PC-9 (cell line): Measurements from ENCODE around the gene KRT1. TPM values are rescaled to one million over a fixed set of nuclear protein-coding genes. Genes with fewer than 3 reads are reported as not detected.
A peak's percentile ranks its signal among the peaks of the same experiment; 100 is the strongest.
"Not testable (repeated sequence)": the region's sequence is repeated elsewhere in the genome, so short reads cannot be mapped to it uniquely, and the experiment has no call there.

Experiments used
- BruUV-seq: library from RNA; stranded (reverse); fragments of 400-500 nt; replicated peaks from 2 replicates; lab custom pipeline; 2021; lab: Mats Ljungman, UMichigan
- CTCF ChIA-PET: fragments of 300-600 bp; sonication (Branson Sonifier 250); formaldehyde crosslinking; loops from one replicate; lab custom pipeline; 2022; ENCODE audit warnings: antibody characterized with exemption; lab: Charles Lee
- POLR2A ChIA-PET: fragments of 300-600 bp; sonication (Branson Sonifier 250); formaldehyde crosslinking; loops from one replicate; lab custom pipeline; 2022; ENCODE audit warnings: antibody characterized with exemption; ENCODE audit not compliant: unreplicated experiment; lab: Charles Lee
- DNase-seq, 2 experiments: peaks; one replicate each; pipeline versions ENCODE4 v3.0.0 to v3.0.0-alpha.2; 2015 to 2022; ENCODE audit warnings: mixed read lengths in 1 of 2
- H2AFZ ChIP-seq: fragments of 200-600 bp; sonication (generic); 2 replicates; pipeline ENCODE4 v1.8.1; 2017; ENCODE audit warnings: antibody characterized with exemption
- H3F3A ChIP-seq: fragments of 200-600 bp; sonication (generic); 2 replicates; pipeline ENCODE4 v1.8.1; 2017; ENCODE audit warnings: antibody characterized with exemption, mild to moderate bottlenecking, low read depth; ENCODE audit not compliant: insufficient read depth
- H3K27ac ChIP-seq: fragments of 200-600 bp; sonication (generic); 2 replicates; pipeline ENCODE4 v1.6.1; 2016; ENCODE audit warnings: mixed run types
- H3K27me3 ChIP-seq: fragments of 200-600 bp; sonication (generic); 2 replicates; pipeline ENCODE4 v1.6.1; 2016; ENCODE audit warnings: low read depth, mixed run types; ENCODE audit not compliant: insufficient read depth
- H3K36me3 ChIP-seq: fragments of 200-600 bp; sonication (generic); 2 replicates; pipeline ENCODE4 v1.6.1; 2016; ENCODE audit warnings: low read depth, mixed run types
- H3K4me1 ChIP-seq: fragments of 200-600 bp; sonication (generic); replicated peaks from 2 replicates; pipeline ENCODE4 v1.6.1; 2016; ENCODE audit warnings: mixed run types; ENCODE audit not compliant: insufficient read depth
- H3K4me2 ChIP-seq: fragments of 200-600 bp; sonication (generic); 2 replicates; pipeline ENCODE4 v1.6.1; 2017; ENCODE audit warnings: mixed run types
- H3K4me3 ChIP-seq: fragments of 200-600 bp; sonication (generic); 2 replicates; pipeline ENCODE4 v1.6.1; 2016; ENCODE audit warnings: mixed run types
- H3K79me2 ChIP-seq: fragments of 200-600 bp; sonication (generic); 2 replicates; pipeline ENCODE4 v1.6.1; 2017; ENCODE audit warnings: low read depth, mixed run types
- H3K9me2 ChIP-seq: fragments of 200-600 bp; sonication (generic); 2 replicates; pipeline ENCODE4 v1.8.1; 2017; ENCODE audit warnings: mild to moderate bottlenecking; ENCODE audit not compliant: insufficient read depth
- H3K9me3 ChIP-seq: fragments of 200-600 bp; sonication (generic); 2 replicates; pipeline ENCODE4 v1.8.1; 2016; ENCODE audit warnings: low read depth; ENCODE audit not compliant: insufficient read depth
- H4K20me1 ChIP-seq: fragments of 200-600 bp; sonication (generic); 2 replicates; pipeline ENCODE4 v1.8.1; 2017; ENCODE audit not compliant: insufficient read depth
- CTCF ChIP-seq: fragments of 200-600 bp; sonication (generic); conservative IDR thresholded peaks from 2 replicates; pipeline ENCODE4 v1.6.1; 2017; ENCODE audit warnings: mixed run types, antibody characterized with exemption, mild to moderate bottlenecking, moderate library complexity
- EZH2 ChIP-seq: fragments of 200-600 bp; sonication (generic); IDR thresholded peaks from 2 replicates; pipeline ENCODE4 v1.8.0; 2017; ENCODE audit warnings: antibody characterized with exemption, low read depth
- intact Hi-C: fragments of 100-400 bp; cut with micrococcal nuclease; formaldehyde crosslinking; loops from one replicate; pipeline ENCODE4 v1.10.0; 2022; ENCODE audit not compliant: unreplicated experiment
- total RNA-seq: library from RNA; stranded (reverse); gene quantifications from 2 replicates; pipeline ENCODE4 v1.2.3, GENCODE V29; 2021

The KRT1 gene
- total RNA-seq, 1 experiment from 2014 or later = not detected

- ChIA-PET CTCF (no interaction called here), POLR2A (no interaction called here)
- Histone ChIP-seq H2AFZ (no peak overlapping the region), H3K4me1 (peaks cover 35% of the 10 kb centered on the region), H3F3A (peaks cover 30% of the 10 kb centered on the region), H3K9me2 (no peaks in the 10 kb centered on the region), H3K4me3 (no peak overlapping the region), H3K27me3 (no peaks in the 10 kb centered on the region), H3K4me2 (peak overlapping the region; percentile 12; the same call in 1 of the 2 replicates), H3K27ac (peak overlapping the region; percentile 41), H3K79me2 (no peaks in the 10 kb centered on the region), H4K20me1 (no peaks in the 10 kb centered on the region), H3K9me3 (no peaks in the 10 kb centered on the region; the same call in 1 of the 2 replicates), H3K36me3 (no peaks in the 10 kb centered on the region)
- no peak for DNase-seq
- intact Hi-C loops = loop anchor here (5.0 kb wide), 3 partner anchors 148 to 523 kb away; partner anchors contain the start of gene KRT5
- no TSS peak for BruUV-seq
- TF ChIP-seq EZH2 = no peak
- TF ChIP-seq CTCF = no peak
Observed at GRCh38 chr12:52670506-52670905, 9.7 kb downstream of the KRT1 start.

GRCh38 chr12:52669941-52670340, 10.3 kb downstream of the KRT1 start:
- H4K20me1 ChIP-seq, H3K36me3 ChIP-seq, H3K27ac ChIP-seq, H3K27me3 ChIP-seq, CTCF ChIA-PET, H3K4me3 ChIP-seq, H3K9me2 ChIP-seq, BruUV-seq, H2AFZ ChIP-seq, H3K4me2 ChIP-seq, H3K9me3 ChIP-seq, DNase-seq, H3K79me2 ChIP-seq, POLR2A ChIA-PET: not testable (repeated sequence)
- intact Hi-C loops = loop anchor here (5.0 kb wide), 3 partner anchors 148 to 523 kb away; partner anchors contain the start of gene KRT5
- Histone ChIP-seq H3K4me1 (peaks cover 35% of the 10 kb centered on the region), H3F3A (peaks cover 30% of the 10 kb centered on the region)

- H4K20me1 ChIP-seq = no peaks in the 10 kb centered on the region
- DNase-seq = no peak
- H3K4me2 ChIP-seq = no peak overlapping the region
- no peaks in the 10 kb centered on the region for H3K27me3 ChIP-seq
- H3K36me3 ChIP-seq = no peaks in the 10 kb centered on the region
- peaks cover 35% of the 10 kb centered on the region for H3K4me1 ChIP-seq
- H3K9me3 ChIP-seq = no peaks in the 10 kb centered on the region; the same call in 1 of the 2 replicates
- ChIA-PET CTCF (no interaction called here), POLR2A (no interaction called here)
- H3K4me3 ChIP-seq = no peak overlapping the region
- no peak overlapping the region for H3K27ac ChIP-seq
- H3F3A ChIP-seq = peaks cover 30% of the 10 kb centered on the region
- TF ChIP-seq EZH2 (no peak), CTCF (no peak)
- H3K9me2 ChIP-seq = no peaks in the 10 kb centered on the region
- H3K79me2 ChIP-seq = no peaks in the 10 kb centered on the region
- BruUV-seq = no TSS peak
- no peak overlapping the region for H2AFZ ChIP-seq
- intact Hi-C loops = no loop called here
Observed at GRCh38 chr12:52669426-52669825, 10.8 kb downstream of the KRT1 start.

- Histone ChIP-seq H3K27ac (no peak overlapping the region), H4K20me1 (no peaks in the 10 kb centered on the region), H3F3A (peaks cover 18% of the 10 kb centered on the region), H3K4me3 (no peak overlapping the region), H3K9me2 (no peaks in the 10 kb centered on the region), H3K36me3 (no peaks in the 10 kb centered on the region), H3K4me1 (peaks cover 24% of the 10 kb centered on the region), H3K27me3 (no peaks in the 10 kb centered on the region), H3K4me2 (no peak overlapping the region), H3K79me2 (no peaks in the 10 kb centered on the region), H3K9me3 (no peaks in the 10 kb centered on the region; the same call in 1 of the 2 replicates), H2AFZ (no peak overlapping the region)
- no peak for DNase-seq
- intact Hi-C loops = no loop called here
- POLR2A ChIA-PET = no interaction called here
- CTCF ChIA-PET = no interaction called here
- TF ChIP-seq EZH2 (no peak), CTCF (no peak)
- no TSS peak for BruUV-seq
Observed at GRCh38 chr12:52667931-52668330, 12.3 kb downstream of the KRT1 start.
